Renal cortical epithelial cell (primary cell): ENCODE results near the gene TNFSF13B. TPM values are rescaled to one million over a fixed set of nuclear protein-coding genes. Genes with fewer than 3 reads are reported as not detected.
"Not testable (repeated sequence)": the region's sequence is repeated elsewhere in the genome, so short reads cannot be mapped to it uniquely, and the experiment has no call there.

Source experiments
- DNase-seq: peaks from one replicate; pipeline ENCODE4 v3.0.0-alpha.2; 2011; ENCODE audit warnings: low read depth
- total RNA-seq: library from RNA; depleted of rRNA; stranded (reverse); fragments of >200 nt; gene quantifications from 2 replicates; pipeline ENCODE4 v1.2.3, GENCODE V29; 2014

Gene TNFSF13B
- total RNA-seq, 1 donor from 2014 or later: 1.3 TPM

DNA sequence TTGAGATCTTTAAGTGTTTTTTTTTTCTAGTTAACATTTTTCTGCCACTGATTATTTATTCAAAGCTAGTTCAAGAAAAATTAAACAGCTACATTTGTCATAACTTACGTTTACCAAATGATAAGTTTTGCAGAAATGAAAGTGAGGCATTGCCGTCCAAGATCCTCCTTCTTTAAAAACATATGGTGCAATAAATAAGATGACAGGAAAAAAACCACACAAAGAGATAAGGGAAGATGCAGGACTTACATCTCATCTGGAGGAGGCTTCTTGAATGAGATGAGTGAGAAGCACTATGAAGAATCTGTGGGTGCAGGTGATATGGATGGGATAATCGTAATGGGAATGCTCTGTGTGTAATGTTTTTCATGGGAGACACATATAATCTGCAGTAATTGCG is 12.4 kb downstream of the TNFSF13B start:
- no peak for DNase-seq

DNA sequence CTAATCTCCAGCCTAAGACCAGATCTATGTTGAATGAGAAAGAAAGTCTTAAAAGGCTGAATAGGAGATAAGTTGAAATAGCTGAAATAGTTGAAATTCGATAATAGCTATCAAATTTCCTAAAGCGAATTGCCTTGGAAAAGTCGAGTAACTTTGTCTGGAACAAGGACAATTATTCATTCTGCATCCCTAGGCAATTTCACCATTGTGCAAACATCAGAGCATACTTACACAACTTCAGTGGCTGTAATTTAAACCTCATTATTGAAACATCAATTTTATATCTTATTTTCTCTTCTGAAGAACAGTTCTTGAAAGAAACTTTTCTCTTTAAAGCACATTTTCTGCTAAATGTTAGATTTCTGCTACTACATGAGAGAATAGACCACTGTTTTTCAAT is 13.6 kb downstream of the TNFSF13B start:
- peak; percentile 11 for DNase-seq

DNA sequence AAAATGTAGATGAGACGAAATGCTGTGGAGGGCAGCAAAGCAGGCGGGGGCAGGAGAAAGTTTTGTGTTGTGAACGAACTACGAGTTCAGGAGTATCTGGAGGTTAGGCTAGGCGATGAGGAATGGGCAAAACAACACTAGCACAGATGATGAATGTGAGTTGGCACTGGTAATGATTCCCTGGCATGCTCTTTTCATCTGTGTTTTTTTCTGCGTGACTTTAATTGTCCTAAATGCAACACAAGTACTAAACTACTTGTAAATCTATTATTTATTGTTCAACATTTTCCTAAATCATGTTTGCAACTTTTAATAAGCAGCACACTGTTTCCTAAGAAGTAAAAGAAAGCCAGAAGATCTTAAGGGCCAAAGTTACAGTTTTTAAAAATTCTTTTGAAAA is 19.2 kb downstream of the TNFSF13B start:
- DNase-seq: no peak

DNA sequence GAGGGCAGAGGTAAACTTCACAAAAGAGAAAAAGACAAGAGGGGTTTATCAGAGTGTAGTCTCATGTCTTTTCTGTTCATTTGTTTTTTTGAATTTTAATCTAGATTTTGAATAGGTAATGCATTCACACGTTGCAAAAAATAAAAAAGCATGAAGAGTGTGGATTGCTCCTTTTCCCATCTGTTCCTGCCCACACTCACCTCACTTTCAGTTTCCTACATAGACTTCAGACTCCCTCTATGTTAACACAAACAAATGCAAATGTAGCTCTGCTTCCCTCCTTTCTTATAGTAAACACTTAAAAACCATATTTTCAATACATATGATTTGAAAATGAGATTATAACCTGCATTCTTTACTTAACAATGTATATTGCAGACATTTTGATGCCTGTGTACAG is 20.3 kb downstream of the TNFSF13B start:
- no peak for DNase-seq

DNA sequence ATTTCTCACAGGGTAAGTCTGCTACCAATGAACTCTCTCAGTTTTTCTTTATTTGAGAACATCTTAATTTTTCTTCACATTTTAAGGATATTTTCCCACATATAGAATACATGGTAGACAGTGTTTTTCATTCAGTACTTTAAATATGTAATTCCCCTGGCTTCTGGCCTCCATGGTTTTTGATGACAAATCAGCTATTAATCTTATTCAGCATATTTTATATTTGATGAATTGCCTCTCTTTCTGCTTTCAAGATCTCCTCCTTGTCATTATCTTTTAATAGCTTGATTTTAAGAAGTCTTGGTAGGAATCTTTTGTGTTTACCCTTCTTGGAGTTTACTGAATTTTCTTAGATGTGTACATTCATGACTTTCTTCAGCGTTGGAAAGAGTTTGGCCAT is 27.6 kb downstream of the TNFSF13B start:
- no peak for DNase-seq

DNA sequence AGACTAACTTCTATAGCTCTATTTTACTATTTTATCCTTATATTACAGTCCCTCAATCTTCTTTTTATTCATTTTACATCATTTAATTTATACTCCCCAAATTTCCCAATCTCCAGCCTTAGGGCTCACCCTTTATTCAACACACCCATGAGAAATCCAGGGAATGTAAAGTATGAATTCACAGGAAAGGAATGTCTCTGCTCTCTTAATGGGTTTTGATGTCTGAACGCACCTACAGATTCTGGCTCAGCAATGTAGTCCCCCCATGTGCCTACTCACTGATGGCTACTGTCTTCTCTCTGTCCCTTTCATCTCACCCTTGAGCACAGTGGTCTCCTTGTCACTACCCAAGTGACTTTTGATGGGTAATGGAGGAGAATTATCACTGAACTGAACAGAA is 32.8 kb downstream of the TNFSF13B start:
- peak; percentile 36 for DNase-seq

DNA sequence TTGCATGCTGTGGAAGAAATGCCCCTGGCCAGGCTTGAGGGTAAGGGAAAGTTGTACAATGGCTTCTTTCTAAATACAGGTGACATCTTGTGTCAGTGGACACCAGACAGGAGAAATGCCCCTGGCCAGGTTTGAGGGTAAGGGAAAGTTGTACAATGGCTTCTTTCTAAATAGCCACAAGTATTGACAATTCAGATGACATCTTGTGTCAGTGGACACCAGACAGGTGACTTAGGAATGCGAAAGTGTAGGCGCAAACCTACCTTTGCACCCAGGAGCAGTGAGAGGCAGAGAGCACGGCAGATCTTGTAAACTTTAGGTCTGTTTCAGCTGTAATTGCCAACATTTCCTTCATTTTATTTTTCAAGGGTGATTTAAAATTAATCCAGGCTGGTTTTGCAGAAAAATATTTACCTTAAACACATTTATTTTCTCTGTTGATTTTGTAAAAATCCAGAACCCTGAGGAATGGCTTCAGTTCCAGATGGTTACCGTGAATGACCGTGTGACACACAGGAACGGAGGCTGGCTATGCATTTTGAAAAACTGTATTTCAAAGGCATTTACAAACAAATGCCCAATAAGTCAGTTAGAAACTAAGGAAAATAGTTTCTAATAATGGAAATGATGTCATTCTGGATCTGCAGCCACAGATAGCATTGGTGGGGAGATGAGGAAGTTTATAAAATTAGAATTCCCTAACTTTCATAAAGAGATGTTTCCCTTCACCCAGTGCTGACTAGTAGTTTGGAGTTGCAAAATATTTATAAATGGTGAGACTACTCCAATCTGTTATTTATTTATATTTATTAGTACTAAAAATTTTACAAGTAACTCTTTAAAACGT is 34.9 kb downstream of the TNFSF13B start:
- DNase-seq: no peak

DNA sequence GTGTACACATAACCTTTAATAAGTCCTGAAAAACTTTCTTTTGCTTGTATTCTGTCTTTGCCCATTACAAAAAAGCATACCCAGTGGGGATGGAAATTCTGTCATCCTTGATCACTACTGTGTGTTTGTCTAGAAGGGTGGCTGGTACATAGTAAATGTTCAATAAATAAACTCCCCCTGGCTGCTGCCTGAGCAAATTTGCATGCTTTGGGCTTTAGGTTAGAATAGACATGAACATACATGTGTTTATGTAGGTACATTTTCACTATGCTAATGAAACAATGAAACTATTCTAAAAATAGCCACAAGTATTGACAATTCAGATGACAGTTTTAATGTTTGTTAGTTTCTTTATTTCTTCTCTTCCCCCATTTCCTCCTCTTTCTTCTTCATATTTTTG is 36.1 kb downstream of the TNFSF13B start:
- DNase-seq: no peak

DNA sequence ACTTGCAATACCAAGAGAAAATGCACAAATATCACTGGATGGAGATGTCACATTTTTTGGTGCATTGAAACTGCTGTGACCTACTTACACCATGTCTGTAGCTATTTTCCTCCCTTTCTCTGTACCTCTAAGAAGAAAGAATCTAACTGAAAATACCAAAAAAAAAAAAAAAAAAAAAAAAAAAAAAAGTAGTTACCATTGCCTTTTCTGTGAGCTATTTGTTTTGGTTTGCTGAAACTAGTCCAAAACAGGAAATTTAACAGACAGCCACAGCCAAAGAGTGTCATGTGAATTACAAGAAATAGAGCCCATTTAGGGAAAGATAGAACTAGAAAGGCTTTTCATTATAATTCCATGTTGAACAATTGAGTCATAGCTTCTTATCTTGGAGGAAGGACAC is 37.3 kb downstream of the TNFSF13B start:
- DNase-seq: no peak

DNA sequence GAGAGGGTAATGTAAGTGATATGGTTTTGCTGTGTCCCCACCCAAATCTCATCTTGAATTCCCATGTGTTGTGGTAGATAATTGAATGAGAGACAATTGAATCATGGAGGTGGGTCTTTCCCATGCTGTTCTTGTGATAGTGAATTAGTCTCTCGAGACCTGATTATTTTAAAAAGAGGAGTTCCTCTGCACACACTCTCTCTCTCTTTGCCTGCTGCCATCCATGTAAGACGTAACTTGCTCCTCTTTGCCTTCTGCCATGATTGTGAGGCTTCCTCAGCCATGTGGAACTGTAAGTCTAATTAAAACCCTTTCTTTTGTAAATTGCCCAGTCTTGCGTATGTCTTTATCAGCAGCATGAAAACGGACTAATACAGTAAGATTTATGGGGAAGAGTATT is 42.1 kb downstream of the TNFSF13B start:
- DNase-seq: not testable (repeated sequence)

DNA sequence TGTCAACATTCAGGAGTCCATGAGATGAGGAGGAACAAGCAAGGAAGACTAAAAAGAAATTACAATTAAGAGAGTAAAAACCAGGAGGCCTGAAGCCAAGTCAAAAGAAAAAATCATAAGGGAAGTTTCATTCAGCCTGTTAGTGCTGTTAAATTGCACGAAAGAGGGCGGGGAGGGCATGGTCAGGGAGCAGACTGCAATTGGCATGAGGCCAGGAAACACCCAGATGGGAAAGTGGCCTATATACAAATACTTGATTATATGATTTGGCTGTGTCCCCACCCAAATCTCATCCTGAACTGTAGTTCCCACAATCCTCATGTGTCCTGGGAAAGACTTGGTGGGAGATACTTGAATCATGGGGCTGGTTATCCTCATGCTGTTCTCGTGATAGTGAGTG is 43.9 kb downstream of the TNFSF13B start:
- no peak for DNase-seq

DNA sequence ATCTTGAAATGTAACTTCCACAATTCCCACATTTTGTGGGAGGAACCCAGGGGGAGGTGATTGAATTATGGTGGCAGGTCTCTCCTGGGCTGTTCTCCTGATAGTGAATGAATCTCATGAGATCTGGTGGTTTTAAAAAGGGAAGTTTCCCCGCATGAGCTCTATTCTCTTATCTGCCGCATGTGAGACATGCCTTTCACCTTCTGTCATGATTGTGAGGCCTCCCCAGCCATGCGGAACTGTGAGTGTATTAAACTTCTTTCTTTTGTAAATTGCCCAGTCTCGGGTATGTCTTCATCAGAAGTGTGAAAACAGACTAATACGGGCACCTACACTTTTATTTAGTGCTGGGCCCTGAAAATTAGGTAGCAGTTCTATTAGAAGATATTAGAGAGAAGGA is 45.8 kb downstream of the TNFSF13B start:
- peak; percentile 40 for DNase-seq

DNA sequence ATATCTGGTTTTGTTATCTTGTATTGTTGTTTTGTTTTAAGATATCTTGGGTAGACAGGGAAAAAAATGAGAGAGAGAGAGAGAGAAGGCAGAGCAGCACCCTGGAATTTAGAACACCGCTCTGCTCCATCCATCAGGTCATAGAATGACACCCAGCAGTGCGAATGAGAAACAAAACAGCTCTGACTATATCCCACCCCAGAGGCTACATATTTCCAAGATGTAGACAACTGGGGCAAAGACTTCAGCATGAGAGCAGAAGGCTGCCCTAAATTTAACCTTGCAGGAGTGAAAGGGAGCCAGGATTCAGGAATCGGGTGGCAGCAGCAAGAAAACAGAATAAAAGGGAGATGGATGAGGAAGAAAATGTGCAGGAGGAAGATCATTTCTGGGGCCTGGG is 46.5 kb downstream of the TNFSF13B start:
- DNase-seq: no peak

DNA sequence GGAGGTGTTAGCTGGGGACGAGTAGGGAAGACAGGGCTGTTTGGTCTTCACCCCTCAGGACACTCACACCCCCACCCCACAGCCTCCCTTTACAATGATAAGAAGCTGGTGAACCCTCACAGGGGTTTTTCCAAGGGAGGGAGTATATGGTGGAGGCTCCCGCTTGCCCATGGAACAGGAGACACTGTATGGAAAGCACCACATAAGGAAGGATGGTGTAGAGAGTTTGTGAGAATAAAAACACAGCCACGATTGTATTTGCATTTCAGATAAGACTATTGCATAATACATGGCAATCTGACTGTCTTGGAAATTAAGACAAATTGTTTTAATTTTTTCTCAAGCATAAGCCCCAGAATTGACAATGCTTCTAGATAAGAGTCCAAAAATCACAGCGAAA is 46.9 kb downstream of the TNFSF13B start:
- no peak for DNase-seq

DNA sequence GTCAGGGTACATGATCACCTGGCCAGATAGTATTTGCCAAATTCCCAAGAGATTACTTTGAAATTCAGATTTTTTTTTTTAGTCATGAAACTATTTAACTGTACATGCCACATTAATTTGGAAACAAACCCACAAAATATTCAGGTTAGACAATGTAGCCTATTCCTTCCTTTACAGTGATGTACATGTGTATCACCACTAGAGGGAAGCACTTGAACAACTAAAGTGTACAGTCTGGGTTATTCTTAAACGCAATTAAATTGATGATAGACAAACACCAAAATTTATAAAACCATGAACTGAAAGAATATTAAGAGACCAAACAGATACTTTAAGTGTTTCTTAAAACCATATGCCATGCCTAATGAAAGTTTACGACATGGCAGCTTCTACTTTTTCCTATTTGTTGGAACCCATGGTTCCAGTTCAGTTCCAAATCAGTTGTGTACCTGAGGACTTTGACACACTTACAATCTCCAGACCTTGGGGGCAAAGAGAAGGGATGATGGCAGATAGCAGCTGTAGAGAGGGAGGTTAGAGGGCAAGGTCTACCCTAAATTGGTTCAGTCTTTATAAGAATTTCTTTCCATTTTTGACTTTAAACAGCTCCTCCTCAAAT is 52.8 kb downstream of the TNFSF13B start:
- peak; percentile 53 for DNase-seq

DNA sequence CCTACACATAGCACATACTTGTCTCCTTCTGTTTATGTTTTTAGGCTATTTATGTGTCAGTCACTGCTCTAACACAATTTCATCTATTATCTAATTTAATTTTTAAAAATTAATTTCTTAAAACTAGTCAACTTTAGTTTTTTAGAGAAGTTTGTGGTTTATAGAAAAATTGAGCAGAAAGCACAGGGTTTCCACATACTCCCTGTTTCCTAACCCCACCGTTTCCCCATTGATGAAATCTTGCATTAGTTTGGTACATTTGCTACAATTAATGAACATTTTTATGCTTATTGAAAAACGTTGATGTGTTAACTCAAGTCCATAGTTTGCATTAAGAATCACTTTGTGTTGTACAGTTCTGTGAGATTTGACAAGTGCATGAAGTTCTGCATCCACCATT is 53.5 kb downstream of the TNFSF13B start:
- DNase-seq: no peak

DNA sequence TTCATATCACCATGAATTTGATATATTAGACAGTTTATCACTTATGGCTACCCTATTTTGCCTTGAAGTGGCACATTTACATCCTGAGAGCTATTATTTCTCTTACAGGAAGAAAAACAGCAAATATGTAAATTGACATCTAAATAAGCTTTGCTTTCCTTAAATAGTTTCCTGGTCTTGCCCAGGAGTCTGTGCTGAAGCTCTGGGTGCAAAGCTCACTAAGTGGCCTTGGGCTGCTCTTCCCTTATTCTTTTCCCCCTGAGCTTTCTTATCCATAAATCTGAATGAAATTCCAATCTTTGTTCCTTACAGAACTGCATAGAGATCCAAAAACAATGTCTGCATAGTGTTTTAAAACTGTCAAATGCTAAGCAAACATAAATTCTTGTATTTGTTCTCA is 56.3 kb downstream of the TNFSF13B start:
- DNase-seq: no peak

DNA sequence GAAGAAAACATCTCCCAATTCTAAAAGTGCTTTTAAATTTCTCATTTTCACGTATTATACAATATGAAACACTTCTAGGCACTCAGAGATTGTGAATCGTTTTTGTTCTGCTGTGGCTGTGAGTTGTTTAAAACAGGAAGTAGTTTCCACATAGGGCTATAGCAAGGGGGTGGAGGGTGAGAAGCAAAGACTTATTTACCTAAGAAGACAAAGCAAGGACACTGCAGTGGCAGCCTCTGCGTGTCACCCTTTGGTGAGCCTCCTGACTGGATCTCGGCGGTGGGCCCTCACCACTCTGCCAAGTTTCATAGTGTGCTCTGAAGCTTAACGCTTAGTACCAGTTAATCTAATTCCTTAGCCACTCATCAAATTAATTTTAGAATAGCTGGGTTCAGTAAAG is 56.8 kb downstream of the TNFSF13B start:
- no peak for DNase-seq

DNA sequence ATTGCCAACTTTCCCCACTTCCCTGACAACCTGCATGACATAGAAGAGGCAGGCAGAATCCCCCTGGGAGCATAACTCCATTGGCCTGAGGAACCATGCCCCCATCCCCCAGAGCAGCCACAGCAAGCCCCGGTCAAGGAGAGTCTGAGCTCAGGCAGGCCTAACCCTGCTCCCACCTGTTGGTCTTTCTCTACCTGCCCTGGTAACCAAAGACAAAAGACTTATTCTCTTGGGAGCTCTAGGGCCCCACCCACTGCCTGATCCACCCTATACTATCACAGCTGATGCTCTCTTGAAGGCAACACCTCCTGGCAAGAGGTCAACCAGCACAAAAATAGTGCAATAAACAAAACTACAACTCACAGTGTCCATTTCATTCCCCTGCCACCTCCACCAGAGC is 59.3 kb downstream of the TNFSF13B start:
- DNase-seq: no peak

DNA sequence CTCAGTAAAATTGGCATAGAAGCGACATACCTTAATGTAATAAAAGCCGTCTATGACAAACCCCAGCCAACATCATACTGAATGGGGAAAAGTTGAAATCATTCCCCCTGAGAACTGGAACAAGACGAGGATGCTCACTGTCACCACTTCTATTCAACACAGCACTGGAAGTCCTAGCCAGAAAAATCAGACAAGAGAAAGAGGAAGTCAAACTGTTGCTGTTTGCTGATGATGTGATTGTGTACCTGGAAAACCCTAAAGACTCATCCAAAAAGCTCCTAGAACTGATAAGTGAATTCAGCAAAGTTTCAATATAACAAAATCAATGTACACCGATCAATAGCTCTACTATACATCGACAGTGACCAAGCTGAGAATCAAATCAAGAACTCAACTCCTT is 63.3 kb downstream of the TNFSF13B start:
- no peak for DNase-seq

DNA sequence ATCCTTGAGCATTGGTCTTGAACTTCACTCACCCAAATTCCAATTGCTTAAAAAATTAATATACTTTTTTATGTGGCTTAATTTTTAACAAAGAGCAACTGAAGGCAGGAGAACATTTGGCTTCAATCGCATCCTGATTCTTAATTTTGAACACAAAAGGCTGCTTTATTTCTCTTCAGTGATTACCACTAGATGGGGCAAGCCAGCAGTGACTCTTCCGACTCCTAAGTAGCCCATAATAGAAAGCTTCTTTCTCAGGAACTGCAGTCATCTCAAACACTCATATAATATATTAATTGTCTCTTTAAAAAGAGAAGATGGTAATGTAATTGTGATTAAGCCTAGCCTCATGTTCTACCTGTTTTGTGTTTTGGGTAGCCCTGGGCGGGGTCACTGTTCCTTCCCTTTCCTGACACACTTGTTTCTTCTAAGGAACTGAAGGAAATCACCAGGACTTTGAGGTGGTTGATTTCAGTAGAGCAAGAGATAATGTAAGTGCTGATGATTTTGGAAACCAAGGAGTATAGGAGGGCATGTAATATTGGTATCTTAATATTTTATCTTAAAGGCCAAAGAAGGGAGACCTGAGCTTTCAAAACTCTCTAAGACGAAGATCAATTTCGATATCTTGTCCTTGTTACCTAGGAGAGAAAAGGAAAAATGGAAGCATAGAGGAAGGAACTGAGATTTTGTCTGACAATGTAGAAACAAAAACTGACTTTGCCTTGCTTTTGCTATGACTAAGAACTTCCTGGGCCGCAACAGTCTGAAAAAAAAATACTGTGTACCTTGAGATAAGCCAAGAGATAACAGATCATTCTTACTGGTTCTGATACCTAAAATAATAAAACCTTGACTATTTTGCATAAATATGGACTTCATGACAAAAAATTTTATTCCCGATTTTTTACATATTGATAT is 73.1 kb downstream of the TNFSF13B start:
- DNase-seq: peak; percentile 27

DNA sequence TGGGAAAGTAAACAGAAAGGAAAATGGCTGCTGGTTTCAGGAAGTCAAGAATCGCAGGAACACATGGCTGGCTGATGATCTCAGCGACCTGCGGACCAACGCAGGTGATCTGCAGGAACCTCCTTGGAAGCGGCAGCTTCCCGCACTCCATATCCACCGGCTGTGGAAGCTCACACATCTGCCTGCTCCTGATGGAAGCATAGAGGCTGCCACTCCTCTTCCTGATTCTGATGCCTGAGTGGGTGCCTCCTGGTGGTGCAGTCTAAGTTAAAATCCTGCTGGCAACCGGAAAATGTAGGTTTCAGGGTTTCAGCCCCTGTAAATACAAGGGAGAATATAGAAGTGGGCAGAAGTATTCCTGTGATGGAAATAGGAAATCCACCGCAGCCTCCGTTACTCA is 75.5 kb downstream of the TNFSF13B start:
- no peak for DNase-seq

DNA sequence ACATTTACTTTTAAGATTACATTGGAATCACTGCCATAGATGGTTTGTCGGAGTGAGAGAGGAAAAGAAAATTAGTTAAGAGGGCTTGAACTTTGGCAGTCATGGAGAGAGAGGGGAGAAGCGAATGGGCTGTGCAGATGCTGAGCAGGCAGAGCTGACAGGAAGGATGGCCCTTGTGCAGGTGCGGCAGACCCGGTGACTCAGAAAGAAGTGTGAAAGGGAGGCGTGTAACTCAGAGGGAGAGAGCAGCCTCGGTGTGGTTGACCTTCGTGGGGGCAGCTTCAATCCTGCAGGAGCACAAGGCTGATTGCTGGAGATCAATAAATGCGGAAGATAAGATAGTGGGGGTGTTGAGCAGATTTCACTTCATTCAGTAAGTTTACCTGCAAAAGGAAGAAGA is 76.9 kb downstream of the TNFSF13B start:
- DNase-seq: no peak
